H9 (cell line): ENCODE results near the gene FANCC. TPM values are rescaled to one million over a fixed set of nuclear protein-coding genes. Genes with fewer than 3 reads are reported as not detected.
A peak's percentile ranks its signal among the peaks of the same experiment; 100 is the strongest.

Experiments used
- DNase-seq: peaks from one replicate; pipeline ENCODE4 v3.0.0-alpha.2; 2017
- H2AFZ ChIP-seq: one replicate; pipeline ENCODE4 v1.6.1; 2013; ENCODE audit warnings: mild to moderate bottlenecking, low read length, control low read depth, moderate library complexity
- H2AK5ac ChIP-seq: 2 replicates; pipeline ENCODE4 v1.6.1; 2013; ENCODE audit warnings: low read length, control low read depth, mixed read lengths; ENCODE audit not compliant: insufficient read length
- H2BK120ac ChIP-seq: one replicate; pipeline ENCODE4 v1.6.1; 2013; ENCODE audit warnings: low read depth, mild to moderate bottlenecking, low read length, control low read depth, inconsistent platforms; ENCODE audit not compliant: poor library complexity, severe bottlenecking
- H2BK12ac ChIP-seq: 2 replicates; pipeline ENCODE4 v1.6.1; 2013; ENCODE audit warnings: low read length, control low read depth, mixed read lengths, low read depth; ENCODE audit not compliant: insufficient read length
- H2BK15ac ChIP-seq: 2 replicates; pipeline ENCODE4 v1.6.1; 2013; ENCODE audit warnings: low read depth, low read length, control low read depth
- H2BK20ac ChIP-seq: one replicate; pipeline ENCODE4 v1.6.1; 2013; ENCODE audit warnings: low read depth, mild to moderate bottlenecking, low read length, control low read depth, inconsistent platforms; ENCODE audit not compliant: poor library complexity, severe bottlenecking
- H2BK5ac ChIP-seq: 2 replicates; pipeline ENCODE4 v1.6.1; 2013; ENCODE audit warnings: low read length, control low read depth, mixed read lengths; ENCODE audit not compliant: insufficient read length
- H3K14ac ChIP-seq: 2 replicates; pipeline ENCODE4 v1.6.1; 2013; ENCODE audit warnings: low read length, control low read depth; ENCODE audit not compliant: insufficient read depth
- H3K18ac ChIP-seq: 2 replicates; pipeline ENCODE4 v1.6.1; 2013; ENCODE audit warnings: low read depth, mild to moderate bottlenecking, mixed read lengths, low read length, control low read depth; ENCODE audit not compliant: insufficient read length
- H3K23ac ChIP-seq: 2 replicates; pipeline ENCODE4 v1.6.1; 2013; ENCODE audit warnings: low read length, control low read depth, mixed read lengths, low read depth; ENCODE audit not compliant: insufficient read length
- H3K23me2 ChIP-seq: 2 replicates; pipeline ENCODE4 v1.6.1; 2013; ENCODE audit warnings: low read depth, mild to moderate bottlenecking, mixed read lengths, low read length, control low read depth; ENCODE audit not compliant: insufficient read length, poor library complexity, severe bottlenecking
- H3K27ac ChIP-seq: 2 replicates; pipeline ENCODE4 v1.5.1; 2013; ENCODE audit warnings: low read length, control low read depth, mixed read lengths, low read depth; ENCODE audit not compliant: insufficient read length
- H3K27me3 ChIP-seq: 2 replicates; pipeline ENCODE4 v1.6.1; 2013; ENCODE audit warnings: low read length, control low read depth, inconsistent platforms; ENCODE audit not compliant: insufficient read depth
- H3K4ac ChIP-seq: 2 replicates; pipeline ENCODE4 v1.6.1; 2013; ENCODE audit warnings: low read depth, mild to moderate bottlenecking, control low read depth, inconsistent platforms, low read length, moderate library complexity
- H3K4me1 ChIP-seq: 2 replicates; pipeline ENCODE4 v1.6.1; 2013; ENCODE audit warnings: low read length, control low read depth, inconsistent platforms; ENCODE audit not compliant: insufficient read depth
- H3K4me2 ChIP-seq: 2 replicates; pipeline ENCODE4 v1.6.1; 2013; ENCODE audit warnings: low read length, control low read depth, mixed read lengths; ENCODE audit not compliant: insufficient read length, insufficient read depth
- H3K56ac ChIP-seq: 2 replicates; pipeline ENCODE4 v1.6.1; 2013; ENCODE audit warnings: low read depth, mild to moderate bottlenecking, mixed read lengths, low read length, control low read depth; ENCODE audit not compliant: insufficient read length
- H3K79me1 ChIP-seq: 2 replicates; pipeline ENCODE4 v1.6.1; 2013; ENCODE audit warnings: low read depth, mild to moderate bottlenecking, moderate library complexity, low read length, control low read depth, inconsistent platforms; ENCODE audit not compliant: insufficient read depth, poor library complexity, severe bottlenecking
- H3K79me2 ChIP-seq: 2 replicates; pipeline ENCODE4 v1.6.1; 2013; ENCODE audit warnings: low read length, control low read depth, inconsistent platforms; ENCODE audit not compliant: insufficient read depth
- H3K9ac ChIP-seq: 2 replicates; pipeline ENCODE4 v1.6.1; 2013; ENCODE audit warnings: low read length, control low read depth, mixed read lengths; ENCODE audit not compliant: insufficient read length; ENCODE audit errors: extremely low read depth
- H3K9me3 ChIP-seq: one replicate; pipeline ENCODE4 v1.6.1; 2013; ENCODE audit warnings: low read depth, low read length, inconsistent platforms; ENCODE audit not compliant: control insufficient read depth
- H3T11ph ChIP-seq: one replicate; pipeline ENCODE4 v1.6.1; 2013; ENCODE audit warnings: mild to moderate bottlenecking, low read length, control low read depth, inconsistent platforms
- H4K20me1 ChIP-seq: one replicate; pipeline ENCODE4 v1.6.1; 2013; ENCODE audit not compliant: control insufficient read depth, insufficient read length, insufficient read depth
- H4K5ac ChIP-seq: 2 replicates; pipeline ENCODE4 v1.6.1; 2013; ENCODE audit warnings: low read depth, mild to moderate bottlenecking, mixed read lengths, low read length, control low read depth; ENCODE audit not compliant: insufficient read length
- H4K8ac ChIP-seq: replicated peaks from 2 replicates; pipeline ENCODE4 v1.6.1; 2013; ENCODE audit warnings: low read length, control low read depth, mixed read lengths, low read depth; ENCODE audit not compliant: insufficient read length
- H4K91ac ChIP-seq: 2 replicates; pipeline ENCODE4 v1.6.1; 2013; ENCODE audit warnings: low read depth, mild to moderate bottlenecking, moderate library complexity, mixed read lengths, low read length, control low read depth; ENCODE audit not compliant: insufficient read length
- H3K27ac Mint-ChIP-seq, 3 experiments: 2 replicates in 2 of 3; 3 replicates in 1 of 3; pipeline ENCODE4 v1.8.0; 2020 to 2021; ENCODE audit warnings: mixed read lengths in 3 of 3, mild to moderate bottlenecking in 1 of 3, moderate library complexity in 1 of 3
- H3K27me3 Mint-ChIP-seq: 2 replicates; pipeline ENCODE4 v1.8.0; 2021; ENCODE audit warnings: low read depth, mild to moderate bottlenecking, moderate library complexity, mixed read lengths
- H3K36me3 Mint-ChIP-seq, 3 experiments: 2 replicates in 2 of 3; 3 replicates in 1 of 3; pipeline ENCODE4 v1.8.0; 2020 to 2021; ENCODE audit warnings: low read depth in 3 of 3, mixed read lengths in 3 of 3; ENCODE audit not compliant: insufficient read depth in 1 of 3
- H3K4me1 Mint-ChIP-seq, 2 experiments: 2 replicates each; pipeline ENCODE4 v1.8.0; 2020; ENCODE audit warnings: mixed read lengths in 2 of 2
- H3K4me3 Mint-ChIP-seq, 2 experiments: 2 replicates in 1 of 2; 3 replicates in 1 of 2; pipeline ENCODE4 v1.8.0; 2020 to 2021; ENCODE audit warnings: mild to moderate bottlenecking in 2 of 2, mixed read lengths in 2 of 2, moderate library complexity in 1 of 2
- H3K9me3 Mint-ChIP-seq, 2 experiments: 2 replicates in 1 of 2; 3 replicates in 1 of 2; pipeline ENCODE4 v1.8.0; 2020; ENCODE audit warnings: mild to moderate bottlenecking in 2 of 2, mixed read lengths in 2 of 2, moderate library complexity in 1 of 2
- CTCF ChIP-seq: fragments of 200-600 bp; sonication (generic); conservative IDR thresholded peaks from 3 replicates; pipeline ENCODE4 v1.8.0; 2021; ENCODE audit warnings: antibody characterized with exemption, mild to moderate bottlenecking
- WGBS: extraction: QIAGEN DNeasy Blood & Tissue Kit; methylation state at CpG from one replicate; pipeline ENCODE4 v1.1.7; 2013; ENCODE audit warnings: missing lambda C conversion rate, low lambda C conversion rate, mixed read lengths; ENCODE audit not compliant: insufficient read length; ENCODE audit errors: extremely low coverage; 5-methylcytosine and 5-hydroxymethylcytosine counted together
- total RNA-seq: library from RNA; stranded (reverse); gene quantifications from 2 replicates; pipeline ENCODE4 v1.2.1, GENCODE V29; 2021

Gene FANCC
- total RNA-seq, 1 experiment from 2014 or later: 14.6 TPM

GRCh38 chr9:95142728-95143127 lies 174.8 kb downstream of the FANCC start:
- Histone ChIP-seq H2AFZ (no peak overlapping the region), H2BK5ac (no peak overlapping the region), H3K27me3 (no peaks in the 10 kb centered on the region), H3K23ac (no peak overlapping the region), H3K4me2 (no peak overlapping the region), H3K14ac (no peak overlapping the region), H3K79me2 (no peaks in the 10 kb centered on the region), H4K20me1 (no peaks in the 10 kb centered on the region), H4K8ac (no peak overlapping the region), H4K91ac (no peak overlapping the region), H3K56ac (no peak overlapping the region), H3K27ac (no peak overlapping the region), H3K4ac (no peak overlapping the region), H3K4me1 (no peaks in the 10 kb centered on the region), H2AK5ac (no peak overlapping the region), H3K9ac (peak overlapping the region; percentile 9), H4K5ac (no peak overlapping the region), H3T11ph (no peak overlapping the region), H3K23me2 (no peaks in the 10 kb centered on the region), H3K18ac (no peak overlapping the region), H3K79me1 (no peaks in the 10 kb centered on the region), H2BK20ac (no peak overlapping the region), H2BK120ac (no peak overlapping the region), H2BK12ac (no peak overlapping the region), H3K9me3 (no peaks in the 10 kb centered on the region), H2BK15ac (no peak overlapping the region)
- Mint-ChIP-seq H3K4me3 (no peak overlapping the region), H3K27me3 (no peaks in the 10 kb centered on the region), H3K4me1 (peaks cover 12 to 16% of the 10 kb centered on the region in 2 experiments), H3K9me3 (no peaks in the 10 kb centered on the region), H3K36me3 (no peaks in the 10 kb centered on the region), H3K27ac (peak overlapping the region in 2 of 3 experiments; percentile 51 to 81; a peak in 2 of 7 replicates)
- no CpG with 5 or more reads among the region's 3 CpGs for WGBS
- TF ChIP-seq CTCF: no peak
- no peak for DNase-seq
